GM19240 (cell line): ENCODE measurements around the gene DCP1B.
A peak's percentile ranks its signal among the peaks of the same experiment; 100 is the strongest.
"Not testable (repeated sequence)": the region's sequence is repeated elsewhere in the genome, so short reads cannot be mapped to it uniquely, and the experiment has no call there.

ENCODE experiments used
- DNase-seq: peaks from one replicate; pipeline ENCODE4 v3.0.0; 2011; ENCODE audit warnings: low spot score; ENCODE audit not compliant: insufficient read length

The DCP1B gene

GRCh38 chr12:1977109-1977508 lies 27.1 kb downstream of the DCP1B start:
- DNase-seq = no peak

- DNase-seq = no peak
Measured at GRCh38 chr12:1974812-1975211, 29.4 kb downstream of the DCP1B start.

GRCh38 chr12:1972856-1973317 lies 31.4 kb downstream of the DCP1B start:
- DNase-seq = no peak

DNA sequence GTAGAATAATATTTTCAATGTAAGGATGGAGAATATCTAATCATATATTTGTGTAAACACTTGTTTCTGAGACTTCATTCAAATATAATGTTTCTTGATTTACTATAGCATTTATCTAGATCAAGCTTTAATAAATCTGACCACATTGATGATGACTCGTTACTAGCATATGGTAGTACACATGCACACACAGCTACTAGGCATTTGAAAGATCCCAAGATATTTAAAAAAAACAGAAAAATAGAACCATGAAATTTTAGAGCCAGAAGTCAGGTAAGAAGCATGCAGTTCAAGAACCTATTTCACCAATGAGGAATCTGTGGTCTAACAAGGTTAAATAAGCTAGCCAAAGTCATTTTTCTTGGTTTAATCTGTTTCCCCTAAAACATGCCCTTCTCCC lies 32.0 kb downstream of the DCP1B start:
- DNase-seq = no peak

DNA sequence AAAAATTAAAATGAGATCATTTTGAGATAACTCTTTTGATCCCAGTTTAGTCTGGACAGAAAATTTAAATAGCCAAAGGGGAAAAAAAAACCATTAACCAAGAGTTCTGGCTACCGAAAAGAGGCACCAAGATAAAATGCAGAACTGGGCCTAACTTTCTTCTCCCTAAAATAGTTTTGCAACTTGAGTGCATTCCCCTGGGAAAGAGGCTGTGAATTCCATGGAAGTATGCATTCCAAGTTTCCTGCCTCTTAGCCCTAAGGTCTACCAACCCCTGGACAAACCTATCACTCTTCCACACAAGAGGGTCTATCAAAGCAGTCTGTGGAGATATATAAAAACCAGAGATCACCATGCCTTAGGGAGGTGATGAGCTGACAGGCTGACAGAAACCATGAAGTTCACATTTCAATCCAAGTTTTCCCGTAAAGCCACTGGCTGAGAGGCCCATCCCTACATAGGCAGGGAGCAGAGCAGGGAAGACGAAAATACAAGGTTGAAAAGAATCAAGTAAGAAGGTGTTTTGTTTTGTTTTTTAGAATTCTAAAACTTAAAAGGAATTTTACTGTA lies 33.8 kb downstream of the DCP1B start:
- no peak for DNase-seq

DNA sequence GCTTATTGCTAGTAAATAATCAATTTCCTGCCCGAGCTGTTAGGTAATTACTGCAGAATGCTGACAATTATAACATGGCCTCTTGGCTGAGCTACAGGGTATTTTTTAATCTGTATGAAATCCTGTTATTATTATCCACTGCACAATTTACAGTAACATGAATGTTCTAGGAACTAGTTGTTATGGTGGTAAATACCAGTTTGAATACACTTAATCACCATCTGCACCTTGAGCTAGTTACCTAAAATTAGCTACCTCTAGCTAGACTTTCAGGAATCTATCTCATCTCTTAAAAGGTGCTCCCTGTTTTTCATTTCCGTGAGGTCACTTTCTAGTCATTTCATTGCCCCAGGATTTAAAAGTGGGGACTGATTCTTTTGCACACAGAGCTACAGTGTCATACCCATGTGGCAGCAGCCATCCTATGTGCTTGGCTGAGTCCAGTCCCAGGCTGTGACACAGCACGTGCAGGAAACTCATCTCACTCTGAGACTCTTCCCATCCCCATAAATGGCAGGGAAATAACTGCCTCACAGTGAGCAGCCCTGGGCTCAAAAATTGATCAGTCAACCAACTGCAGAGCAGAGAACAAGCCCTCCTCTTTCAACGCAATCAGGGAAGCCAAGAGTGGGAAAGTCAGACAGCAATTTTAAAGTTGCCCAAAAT lies 37.6 kb downstream of the DCP1B start:
- DNase-seq = no peak

DNA sequence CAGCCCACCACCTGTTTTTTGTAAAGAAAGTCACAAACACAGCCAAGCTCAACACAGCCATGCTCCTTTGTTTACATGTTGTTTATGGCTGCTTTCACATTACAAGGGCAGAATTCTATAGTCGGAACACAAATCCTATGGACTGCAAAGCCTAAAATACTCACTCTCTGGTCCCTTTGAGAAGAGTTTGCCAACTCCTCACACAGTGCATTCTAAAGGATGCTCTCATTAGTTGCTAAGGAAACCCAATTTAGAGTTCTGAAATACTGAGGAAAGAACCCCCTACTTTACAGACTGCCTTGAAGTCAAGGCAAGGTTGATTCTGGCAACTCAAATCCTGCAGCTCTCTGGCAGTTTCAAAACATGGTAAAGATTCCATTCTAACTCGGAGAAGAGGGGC lies 38.3 kb downstream of the DCP1B start:
- DNase-seq = no peak

DNA sequence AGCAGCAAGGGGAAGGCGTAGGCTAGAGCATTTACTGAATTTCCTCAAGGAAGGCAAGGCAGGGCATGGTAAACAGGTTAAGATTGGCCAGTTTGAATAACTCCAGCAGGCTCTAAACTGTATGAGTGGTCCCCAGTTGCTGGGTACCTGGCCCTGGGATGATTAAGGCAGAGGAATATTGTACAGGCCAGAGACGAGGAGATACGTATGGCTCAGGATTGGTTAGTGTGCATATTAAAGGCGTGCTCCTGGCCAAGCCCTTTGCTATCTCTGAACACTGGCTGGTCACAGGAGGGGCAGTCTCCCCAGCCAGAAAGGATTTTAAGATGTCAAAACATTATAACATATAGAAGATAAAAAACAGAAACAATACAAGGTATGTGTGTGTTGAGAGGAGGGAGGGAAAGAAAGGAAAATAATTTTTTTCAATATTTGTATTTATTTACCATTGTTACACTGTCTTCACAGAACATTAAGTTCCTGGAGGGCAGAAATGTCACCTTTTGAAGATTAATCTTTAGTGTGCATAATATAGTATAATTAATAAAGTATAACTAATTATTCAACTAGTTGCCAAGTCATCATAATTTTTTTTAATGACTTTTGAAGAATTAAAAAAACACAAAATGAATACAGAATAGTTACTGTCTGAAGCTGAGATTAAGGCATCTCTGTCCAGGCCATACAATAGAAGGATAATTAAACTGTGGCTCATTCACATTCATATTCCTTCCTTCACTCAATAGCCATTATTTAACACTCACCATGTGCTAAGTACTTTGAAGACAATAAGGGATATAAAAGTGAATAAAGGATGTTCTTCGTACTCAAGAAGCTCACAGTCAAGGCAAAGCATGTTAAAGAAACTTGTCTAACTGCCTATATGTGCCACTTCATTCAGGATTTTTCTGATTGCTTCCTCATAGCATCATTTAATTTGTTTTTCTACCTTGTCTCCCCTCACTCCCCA lies 41.9 kb downstream of the DCP1B start:
- DNase-seq = no peak

GRCh38 chr12:1956716-1957115 lies 47.5 kb downstream of the DCP1B start:
- no peak for DNase-seq

GRCh38 chr12:1949771-1950470 lies 54.3 kb downstream of the DCP1B start:
- no peak for DNase-seq

DNA sequence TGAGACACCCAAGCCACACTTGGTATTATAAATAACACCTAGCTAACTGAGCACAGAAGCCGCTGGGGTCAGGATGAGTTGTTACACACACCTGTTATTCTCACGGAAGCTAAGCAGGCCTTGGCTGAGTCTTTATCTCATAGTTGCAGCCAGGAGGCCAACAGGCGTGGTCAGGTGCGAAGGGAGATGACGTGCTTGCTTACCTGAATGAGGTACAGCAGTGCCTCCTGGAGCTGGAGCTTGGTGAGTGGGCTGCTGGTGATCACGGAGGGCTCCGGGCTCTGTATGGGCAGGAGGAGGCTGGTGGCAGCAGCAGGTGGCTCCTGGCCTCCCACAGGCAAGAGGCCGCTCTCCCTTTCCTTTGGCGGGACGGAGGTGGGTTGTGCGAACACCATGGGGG lies 55.4 kb downstream of the DCP1B start:
- no peak for DNase-seq

DNA sequence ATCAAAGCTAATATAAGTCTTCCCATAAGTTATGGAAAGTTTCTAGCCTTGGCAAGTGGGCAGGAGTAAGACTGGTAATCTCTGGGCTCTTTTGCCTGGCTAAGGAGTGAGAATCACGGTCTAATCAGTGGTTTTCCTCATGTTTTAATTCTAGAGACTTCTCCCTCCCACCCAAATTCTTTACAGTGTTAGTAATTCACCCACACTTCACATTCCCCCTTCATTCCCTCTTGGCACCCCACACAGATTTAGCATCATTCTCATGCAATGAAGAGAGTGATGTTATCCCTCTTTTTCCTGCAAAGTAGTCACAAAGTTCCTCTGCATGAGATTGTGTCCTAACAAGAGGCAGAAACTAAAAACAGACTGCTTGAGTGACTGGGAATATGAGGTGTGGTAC lies 57.2 kb downstream of the DCP1B start:
- no peak for DNase-seq

DNA sequence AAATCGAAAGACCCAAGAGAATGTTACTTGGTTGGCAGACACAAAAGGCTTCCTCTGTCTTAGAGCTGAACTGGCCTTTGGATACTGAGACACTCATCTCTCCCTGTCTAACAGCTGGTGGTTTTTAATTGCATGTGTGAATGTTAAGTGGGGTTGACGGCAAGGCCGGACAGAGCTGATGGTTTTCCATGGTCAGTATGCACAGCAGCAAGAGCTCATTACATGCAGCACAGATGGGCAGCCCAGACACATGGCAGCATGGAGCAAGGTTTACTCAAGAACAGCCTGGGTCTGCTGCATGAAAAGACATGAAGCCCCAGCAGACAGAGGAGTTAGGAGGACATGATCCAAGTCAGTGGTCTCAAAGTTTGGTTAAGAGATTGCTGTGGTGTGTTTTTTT lies 58.0 kb downstream of the DCP1B start:
- no peak for DNase-seq

DNA sequence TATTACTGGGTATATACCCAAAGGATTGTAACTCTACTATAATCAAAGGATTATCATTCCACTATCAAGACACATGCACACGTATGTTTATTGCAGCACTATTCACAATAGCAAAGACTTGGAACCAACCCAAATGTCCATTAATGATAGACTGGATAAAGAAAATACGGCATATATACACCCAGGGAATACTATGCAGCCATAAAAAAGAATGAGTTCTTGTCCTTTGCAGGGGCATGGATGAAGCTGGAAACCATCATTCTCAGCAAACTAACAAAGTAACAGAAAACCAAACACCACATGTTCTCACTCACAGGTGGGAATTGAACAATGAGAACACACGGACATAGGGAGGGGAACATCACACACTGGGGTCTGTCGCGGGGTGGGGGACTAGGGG lies 58.8 kb downstream of the DCP1B start:
- DNase-seq = not testable (repeated sequence)

DNA sequence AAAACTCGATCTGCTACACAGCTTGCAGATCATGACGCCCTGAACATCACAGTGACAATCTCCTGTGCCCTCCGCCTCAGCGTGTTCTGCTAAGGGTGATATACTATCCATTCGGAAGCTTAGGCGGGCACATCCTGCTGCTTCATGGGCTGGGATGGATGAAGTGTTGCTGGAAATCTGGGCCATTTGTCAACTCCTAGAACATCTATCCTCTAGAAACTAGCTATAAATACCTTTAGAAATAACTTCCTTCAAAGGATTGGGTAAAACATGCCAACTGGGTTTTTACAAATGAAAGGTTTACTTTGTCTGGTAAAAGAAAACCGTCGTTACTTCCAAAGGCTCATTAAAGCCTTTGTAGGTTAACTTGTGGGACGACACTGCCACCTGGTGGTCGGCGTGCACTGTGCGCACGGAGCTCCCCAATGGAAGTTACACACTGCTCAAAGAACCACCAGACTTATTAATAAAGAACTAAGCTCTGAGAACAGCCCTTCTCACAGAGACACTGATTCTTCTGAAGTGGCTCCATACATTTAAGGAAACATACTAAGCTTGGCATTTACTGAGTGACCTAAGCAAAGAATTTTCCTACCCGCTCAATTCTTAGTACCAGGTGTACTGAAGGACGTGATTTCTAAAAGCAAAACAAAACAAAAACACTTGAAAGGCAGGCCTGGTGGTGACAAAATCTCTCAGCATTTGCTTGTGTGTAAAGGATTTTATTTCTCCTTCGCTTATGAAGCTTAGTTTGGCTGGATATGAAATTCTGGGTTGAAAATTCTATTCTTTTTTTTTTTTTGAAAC lies 64.3 kb downstream of the DCP1B start:
- peak; percentile 73 for DNase-seq

- no peak for DNase-seq
Measured at GRCh38 chr12:1939331-1939730, 64.9 kb downstream of the DCP1B start.

DNA sequence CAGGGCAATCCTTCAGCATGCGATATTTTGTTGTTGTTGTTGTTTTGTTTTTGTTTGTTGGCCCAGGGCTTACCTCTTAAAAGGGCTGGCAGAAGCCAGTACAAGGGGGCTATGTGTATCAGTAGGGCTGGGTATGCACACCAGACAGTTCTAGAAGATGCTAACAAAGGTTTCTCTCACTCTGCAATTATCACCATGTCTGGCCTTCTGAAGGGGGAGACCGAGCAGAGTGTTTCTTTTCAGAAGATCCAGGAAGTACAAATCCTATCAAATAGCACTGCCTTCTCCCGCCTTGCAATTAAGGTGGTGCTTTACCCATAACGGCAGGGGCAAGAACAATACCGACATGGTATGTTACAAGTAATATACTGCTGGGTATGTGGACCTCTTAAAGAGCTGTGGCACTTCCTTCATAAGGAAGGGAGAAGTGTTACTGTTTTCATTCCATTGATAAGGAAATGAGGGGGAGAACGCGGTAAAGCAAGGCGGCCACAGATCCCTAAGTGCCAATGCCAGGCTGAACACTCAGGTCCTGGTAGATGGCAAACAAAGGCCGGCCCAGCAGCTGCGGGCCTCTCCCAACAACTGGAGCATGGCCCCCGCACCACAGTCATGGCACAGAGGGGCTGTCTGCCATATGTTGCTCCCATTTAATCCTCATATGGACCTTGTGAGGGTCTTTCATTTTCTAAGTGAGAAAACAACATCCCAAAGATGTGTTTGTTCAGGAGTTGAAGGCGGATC lies 66.6 kb downstream of the DCP1B start:
- DNase-seq = no peak

GRCh38 chr12:1936406-1937320 lies 67.6 kb downstream of the DCP1B start:
- DNase-seq = no peak
